GM19467 (cell line): ENCODE data around the gene LHFPL2.
"Not testable (repeated sequence)": the region's sequence is repeated elsewhere in the genome, so short reads cannot be mapped to it uniquely, and the experiment has no call there.

Experiments
- ATAC-seq: cut with Tn5 transposase; IDR thresholded peaks from one replicate; pipeline ENCODE4 v1.9.1; 2021; ENCODE audit warnings: mild to moderate bottlenecking, moderate library complexity; ENCODE audit not compliant: unreplicated experiment

LHFPL2 gene

DNA sequence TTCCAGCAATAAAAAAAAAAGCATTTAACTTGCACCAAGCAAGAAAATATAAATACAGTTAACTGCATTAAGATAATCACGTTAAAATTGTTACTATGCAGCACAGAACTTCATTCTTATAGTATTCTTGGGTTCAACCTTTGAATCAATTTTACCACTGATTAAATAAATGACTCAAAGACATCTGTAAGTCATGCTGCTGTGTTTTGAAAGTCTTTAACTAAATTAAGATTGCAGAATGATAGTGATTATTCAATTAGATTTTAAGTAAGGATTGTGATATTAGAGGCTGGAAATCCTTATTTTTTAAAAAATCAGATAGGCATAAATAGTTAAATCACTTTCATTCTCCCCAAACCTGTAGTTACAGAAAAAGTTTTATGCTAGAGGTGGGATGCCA is 171.8 kb downstream of the LHFPL2 start:
- no peak for ATAC-seq

DNA sequence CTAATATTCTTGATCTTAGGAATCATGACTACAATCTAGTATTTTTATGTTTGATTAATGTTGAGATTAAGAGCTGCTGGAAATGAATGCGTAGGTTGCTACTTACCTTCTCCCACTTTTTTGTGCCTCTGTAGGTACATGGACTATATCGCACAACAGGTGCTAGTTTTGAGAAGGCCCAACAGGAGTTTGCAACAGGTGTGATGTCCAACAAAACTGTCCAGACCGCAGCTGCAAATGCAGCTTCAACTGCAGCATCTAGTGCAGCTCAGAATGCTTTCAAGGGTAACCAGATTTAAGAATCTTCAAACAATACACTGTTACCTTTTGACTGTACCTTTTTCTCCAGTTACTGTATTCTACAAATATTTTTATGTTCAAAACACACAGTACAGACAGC is 173.2 kb downstream of the LHFPL2 start:
- ATAC-seq = no peak

DNA sequence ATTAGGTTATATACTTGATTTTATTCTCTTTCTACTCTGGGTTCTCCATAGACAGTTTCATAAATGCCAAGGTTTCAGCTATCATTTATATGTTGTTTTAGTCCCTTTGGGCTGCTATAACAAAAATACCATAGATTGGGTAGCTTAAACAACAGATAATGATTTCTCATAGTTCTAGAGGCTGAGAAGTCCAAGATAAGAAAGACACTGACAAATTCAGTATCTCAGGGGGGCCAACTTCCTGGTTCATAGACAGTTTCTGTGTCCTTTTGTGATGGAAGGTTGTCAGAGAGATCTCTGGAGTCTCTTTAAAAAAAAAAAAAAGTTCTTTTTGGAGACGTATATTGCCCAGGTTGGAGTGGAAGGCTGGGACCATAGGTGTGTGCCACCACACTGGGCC is 174.8 kb downstream of the LHFPL2 start:
- no peak for ATAC-seq

DNA sequence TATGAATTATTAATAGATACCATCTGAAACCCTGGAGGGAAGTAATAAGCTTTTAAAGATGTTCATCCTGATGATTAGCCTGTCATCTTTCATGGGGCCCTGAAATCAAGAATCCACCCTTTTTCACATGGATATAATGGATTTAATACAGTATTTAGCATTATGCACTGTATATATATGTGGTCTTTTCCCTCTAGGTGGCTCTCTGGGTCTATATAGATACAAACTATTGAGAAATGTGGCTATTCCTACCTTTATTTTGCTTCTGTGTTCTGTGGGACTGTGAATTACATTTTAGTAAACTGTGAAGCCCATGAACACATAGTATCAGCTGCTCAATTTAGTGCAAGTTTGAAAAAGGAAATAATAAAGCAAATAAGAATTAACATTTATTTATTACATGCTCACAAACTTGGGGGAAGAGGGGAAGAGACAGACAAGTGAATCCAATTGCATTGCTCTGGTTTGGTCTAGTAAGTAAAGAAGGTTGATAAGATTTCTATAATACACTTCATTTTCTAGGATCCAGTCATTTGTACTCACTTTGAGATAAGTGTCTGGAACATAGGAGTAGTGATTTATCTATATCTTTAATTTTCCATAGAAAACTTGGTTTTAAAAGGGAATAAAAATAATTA is 176.0 kb downstream of the LHFPL2 start:
- no peak for ATAC-seq

DNA sequence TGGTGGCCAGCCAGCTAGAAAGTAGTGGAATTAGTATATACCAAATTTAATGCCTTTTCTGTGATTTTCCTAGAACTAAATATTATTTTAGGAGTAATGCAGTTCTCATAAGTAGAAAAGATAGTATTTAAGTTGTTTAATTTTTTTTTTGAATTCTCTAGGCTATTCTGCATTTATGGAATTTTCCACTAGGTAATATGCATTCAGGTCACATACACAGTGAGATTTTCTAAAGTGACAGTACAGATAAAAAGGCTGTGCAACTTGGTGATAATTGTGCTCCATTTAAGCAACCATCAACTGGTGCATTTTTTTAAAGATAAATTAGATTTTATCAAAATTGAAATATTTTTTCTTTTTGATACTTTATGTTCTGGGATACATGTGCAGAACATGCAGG is 176.7 kb downstream of the LHFPL2 start:
- ATAC-seq = no peak

DNA sequence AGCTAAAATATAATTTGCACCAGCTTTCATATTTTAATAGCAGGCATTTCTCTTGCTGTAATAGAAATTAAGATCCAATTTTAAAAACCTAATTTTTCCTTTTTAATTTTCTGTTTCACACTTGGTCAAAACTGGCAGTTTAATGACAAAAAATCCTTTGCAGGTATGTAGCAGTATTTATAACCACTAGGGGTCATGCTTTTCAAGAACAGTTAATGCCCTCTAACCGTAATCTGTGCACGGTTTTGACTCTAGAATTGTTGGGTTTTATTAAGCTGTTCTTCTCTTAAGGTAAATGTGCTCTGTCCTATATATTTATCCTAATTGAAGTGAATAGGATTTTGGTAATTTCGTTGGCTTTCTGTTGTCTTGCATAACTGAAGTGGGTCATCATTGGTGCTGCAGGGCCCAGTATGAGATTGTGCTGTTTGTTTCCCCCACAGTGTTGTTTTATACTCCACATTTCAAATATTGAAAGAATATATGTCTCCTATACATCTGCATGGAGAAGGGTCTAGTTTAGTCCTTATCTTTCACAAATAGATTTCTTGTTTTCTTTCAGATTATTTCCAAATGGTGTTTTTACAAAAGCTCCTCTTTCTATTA is 180.7 kb downstream of the LHFPL2 start:
- no peak for ATAC-seq

DNA sequence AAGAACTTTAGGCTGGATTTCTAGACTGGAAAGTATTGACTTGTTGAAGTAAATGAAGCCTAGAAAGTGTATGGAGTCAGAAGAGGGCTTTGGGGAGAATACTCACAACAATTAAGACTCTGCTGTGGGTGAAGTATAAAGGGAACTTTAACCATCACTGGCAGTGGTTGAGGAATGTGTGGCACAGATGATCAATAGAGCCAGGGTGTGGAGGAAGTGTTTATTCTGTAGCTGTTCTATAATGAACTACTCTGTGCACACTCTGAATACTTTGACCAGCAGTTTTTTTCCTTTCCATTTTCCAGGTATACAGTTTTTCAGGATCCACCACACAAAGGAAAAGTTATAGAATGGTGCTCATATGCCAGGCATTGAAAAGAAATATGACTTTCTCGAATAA is 181.4 kb downstream of the LHFPL2 start:
- no peak for ATAC-seq

DNA sequence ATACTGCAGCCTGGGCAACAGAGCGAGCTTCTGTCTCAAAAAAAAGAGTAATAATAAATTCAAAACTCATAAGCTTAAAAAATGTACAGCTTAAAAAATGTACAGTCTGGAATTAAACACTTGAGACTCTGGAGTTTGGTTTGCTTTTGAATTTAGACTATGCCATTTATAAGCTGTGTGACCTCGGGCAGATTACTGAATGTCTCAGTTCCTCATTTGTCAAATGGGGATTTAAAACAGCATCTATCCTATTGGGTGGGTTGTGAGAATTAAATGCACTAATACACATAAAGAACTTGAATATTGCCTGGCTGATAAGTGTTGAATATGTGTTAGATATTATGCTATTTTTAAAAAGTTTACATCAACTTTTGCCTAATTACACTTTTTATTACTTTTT is 189.7 kb downstream of the LHFPL2 start:
- ATAC-seq = no peak

DNA sequence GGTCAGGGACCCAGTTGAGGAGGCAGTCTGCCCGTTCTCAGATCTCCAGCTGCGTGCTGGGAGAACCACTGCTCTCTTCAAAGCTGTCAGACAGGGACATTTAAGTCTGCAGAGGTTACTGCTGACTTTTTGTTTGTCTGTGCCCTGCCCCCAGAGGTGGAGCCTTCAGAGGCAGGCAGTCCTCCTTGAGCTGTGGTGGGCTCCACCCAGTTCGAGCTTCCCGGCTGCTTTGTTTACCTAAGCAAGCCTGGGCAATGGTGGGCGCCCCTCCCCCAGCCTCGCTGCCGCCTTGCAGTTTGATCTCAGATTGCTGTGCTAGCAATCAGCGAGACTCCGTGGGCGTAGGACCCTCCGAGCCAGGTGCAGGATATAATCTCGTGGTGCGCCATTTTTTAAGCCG is 191.1 kb downstream of the LHFPL2 start:
- ATAC-seq = not testable (repeated sequence)

DNA sequence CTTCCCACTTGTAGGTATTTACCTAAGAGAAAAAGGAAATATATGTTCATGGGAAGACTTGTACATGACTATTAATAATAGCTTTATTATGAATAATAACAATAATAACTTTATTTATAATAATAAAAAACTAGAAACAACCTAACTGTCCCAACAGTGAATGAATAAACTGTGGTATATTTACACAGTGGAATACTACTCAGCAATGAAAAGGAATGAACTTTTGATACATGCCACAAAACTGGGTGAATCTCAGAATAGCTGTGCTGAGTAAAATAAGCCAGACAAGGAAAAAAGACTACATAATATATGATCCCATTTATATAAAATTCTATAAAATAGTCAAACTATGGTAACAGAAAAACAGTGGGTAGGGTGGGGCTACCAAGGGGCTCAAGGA is 199.5 kb downstream of the LHFPL2 start:
- no peak for ATAC-seq

DNA sequence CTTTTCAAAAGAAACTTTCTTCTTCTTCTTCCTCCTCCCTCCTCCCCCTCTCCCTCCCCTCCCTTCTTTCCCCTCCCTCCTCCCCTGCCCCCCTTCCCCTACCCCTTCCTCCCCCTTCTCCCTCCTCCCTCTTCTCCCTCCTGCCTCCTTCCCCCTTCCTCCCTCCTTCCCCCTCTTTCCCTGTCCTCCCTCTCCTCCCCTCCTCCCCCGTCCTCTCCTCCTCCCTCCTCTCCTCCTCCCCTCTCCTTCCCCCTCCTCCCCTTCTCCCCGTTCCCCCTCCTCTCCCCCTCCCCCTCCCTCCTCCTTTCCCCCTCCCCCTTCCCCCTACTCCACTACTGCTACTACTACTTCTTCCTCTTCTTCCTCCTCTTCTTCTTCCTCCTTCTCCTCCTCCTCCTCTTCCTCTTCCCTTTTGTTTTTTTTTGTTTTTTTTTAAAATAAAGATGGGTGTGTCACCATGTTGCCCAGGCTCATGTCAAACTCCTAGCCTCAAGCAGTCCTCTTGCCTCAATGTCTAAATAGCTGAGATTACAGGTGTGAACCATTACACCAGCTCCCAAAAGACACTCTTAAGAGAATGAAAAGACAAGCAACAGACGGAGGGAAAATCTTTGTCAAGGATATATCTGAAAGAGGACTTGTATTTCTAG is 200.7 kb downstream of the LHFPL2 start:
- no peak for ATAC-seq
